ENCODE data around the gene GCM1.

Gene GCM1

DNA sequence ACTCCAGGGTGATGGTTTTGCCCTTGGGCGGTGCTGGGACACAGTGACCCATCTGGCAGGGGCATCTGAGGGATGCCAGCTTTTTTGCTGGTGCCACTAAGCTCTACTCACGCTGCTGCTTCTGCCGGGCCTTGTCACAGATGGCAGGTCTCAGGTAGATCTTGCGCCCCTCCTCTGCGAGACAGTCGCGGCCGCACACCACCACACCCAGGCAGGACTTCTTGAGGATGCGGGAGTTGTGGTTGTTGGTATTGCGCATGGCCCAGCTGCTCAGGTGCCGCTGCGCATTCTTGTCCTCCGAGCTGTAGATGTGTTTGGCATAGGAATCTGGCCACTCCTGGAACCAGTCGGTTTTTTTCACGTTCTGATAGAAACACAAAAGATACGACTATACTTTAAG is 14.7 kb downstream of the GCM1 start:
- TF ChIP-seq, protein P1, sequence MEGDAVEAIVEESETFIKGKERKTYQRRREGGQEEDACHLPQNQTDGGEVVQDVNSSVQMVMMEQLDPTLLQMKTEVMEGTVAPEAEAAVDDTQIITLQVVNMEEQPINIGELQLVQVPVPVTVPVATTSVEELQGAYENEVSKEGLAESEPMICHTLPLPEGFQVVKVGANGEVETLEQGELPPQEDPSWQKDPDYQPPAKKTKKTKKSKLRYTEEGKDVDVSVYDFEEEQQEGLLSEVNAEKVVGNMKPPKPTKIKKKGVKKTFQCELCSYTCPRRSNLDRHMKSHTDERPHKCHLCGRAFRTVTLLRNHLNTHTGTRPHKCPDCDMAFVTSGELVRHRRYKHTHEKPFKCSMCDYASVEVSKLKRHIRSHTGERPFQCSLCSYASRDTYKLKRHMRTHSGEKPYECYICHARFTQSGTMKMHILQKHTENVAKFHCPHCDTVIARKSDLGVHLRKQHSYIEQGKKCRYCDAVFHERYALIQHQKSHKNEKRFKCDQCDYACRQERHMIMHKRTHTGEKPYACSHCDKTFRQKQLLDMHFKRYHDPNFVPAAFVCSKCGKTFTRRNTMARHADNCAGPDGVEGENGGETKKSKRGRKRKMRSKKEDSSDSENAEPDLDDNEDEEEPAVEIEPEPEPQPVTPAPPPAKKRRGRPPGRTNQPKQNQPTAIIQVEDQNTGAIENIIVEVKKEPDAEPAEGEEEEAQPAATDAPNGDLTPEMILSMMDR (conservative IDR thresholded peaks at IDR 0.05; ENCODE audit: low read length), result no peak
- TF ChIP-seq EZH2phosphoT487 (IDR thresholded peaks at IDR 0.05; ENCODE audit: borderline replicate concordance), result no peak
- no peak overlapping the region for H2AFZ ChIP-seq (ENCODE audit: low read length)
- no peaks in the 10 kb centered on the region for H3K36me3 ChIP-seq (ENCODE audit: insufficient read depth, low read length)
- no peaks in the 10 kb centered on the region for H4K20me1 ChIP-seq (ENCODE audit: insufficient read depth, low read length, poor library complexity, severe bottlenecking)
- no peaks in the 10 kb centered on the region for H3K9me2 ChIP-seq (replicated peaks; ENCODE audit: low read depth, low read length)
- H3K9ac ChIP-seq (ENCODE audit: low read depth, low read length, poor library complexity, severe bottlenecking), result no peak overlapping the region
- H3K27me3 ChIP-seq (ENCODE audit: insufficient read depth, low read length, poor library complexity, severe bottlenecking), result no peaks in the 10 kb centered on the region
- no peak overlapping the region for H3K4me2 ChIP-seq (ENCODE audit: low read depth, low read length, poor library complexity, severe bottlenecking)
- no peaks in the 10 kb centered on the region for H3K9me3 ChIP-seq (ENCODE audit: insufficient read depth, low read depth, low read length)
- H3K4me3 ChIP-seq (ENCODE audit: low read length, poor library complexity, severe bottlenecking), result no peak overlapping the region
- no peaks in the 10 kb centered on the region for H3F3A ChIP-seq (ENCODE audit: low read depth)
- H3K4me1 ChIP-seq (ENCODE audit: insufficient read depth, low read length, poor library complexity, severe bottlenecking), result peaks cover 13% of the 10 kb centered on the region
- H3K79me2 ChIP-seq (ENCODE audit: insufficient read depth, low read length), result no peaks in the 10 kb centered on the region

DNA sequence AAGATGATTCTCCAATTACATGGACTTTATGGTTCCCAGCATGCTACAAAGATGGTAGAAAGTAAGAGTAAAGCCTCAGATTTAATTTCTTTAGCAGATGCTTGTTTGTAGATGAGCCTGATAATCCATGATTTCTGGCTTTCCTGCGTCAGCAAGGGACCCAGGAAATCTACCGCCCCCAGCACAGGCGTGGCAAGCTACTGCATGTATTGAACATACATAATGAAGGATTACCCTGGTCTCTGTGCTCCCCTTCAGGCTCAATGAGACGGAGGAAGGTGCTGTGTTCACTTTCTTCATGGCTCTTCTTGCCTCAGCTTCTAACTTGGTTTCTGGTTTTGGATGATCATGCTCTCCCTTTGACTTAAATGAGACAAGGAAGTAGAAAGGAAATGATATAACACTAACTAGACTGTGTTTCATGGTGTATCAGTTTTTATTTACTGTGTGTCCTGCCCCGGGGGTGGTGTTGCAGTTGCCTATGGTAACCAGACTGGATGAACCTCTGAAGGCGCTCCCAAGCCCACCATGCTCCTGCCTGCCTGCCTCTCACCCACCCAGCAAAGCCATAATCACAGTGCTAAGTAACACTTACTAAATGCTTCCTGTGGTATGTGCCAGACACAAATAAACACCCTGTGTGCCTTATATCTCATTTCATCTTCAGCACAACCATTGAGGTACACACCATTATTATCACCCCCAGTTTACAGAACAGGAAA is 17.9 kb downstream of the GCM1 start:
- Histone ChIP-seq H3K9me2 (replicated peaks; ENCODE audit: low read depth, low read length) (no peaks in the 10 kb centered on the region), H3K27me3 (ENCODE audit: insufficient read depth, low read length, poor library complexity, severe bottlenecking) (no peaks in the 10 kb centered on the region), H3K4me1 (ENCODE audit: insufficient read depth, low read length, poor library complexity, severe bottlenecking) (peaks cover 13% of the 10 kb centered on the region), H3K9me3 (ENCODE audit: insufficient read depth, low read depth, low read length) (no peaks in the 10 kb centered on the region), H3K9ac (ENCODE audit: low read depth, low read length, poor library complexity, severe bottlenecking) (no peak overlapping the region), H3K79me2 (ENCODE audit: insufficient read depth, low read length) (no peaks in the 10 kb centered on the region), H3K4me2 (ENCODE audit: low read depth, low read length, poor library complexity, severe bottlenecking) (no peak overlapping the region), H3F3A (ENCODE audit: low read depth) (no peaks in the 10 kb centered on the region), H4K20me1 (ENCODE audit: insufficient read depth, low read length, poor library complexity, severe bottlenecking) (no peaks in the 10 kb centered on the region), H3K36me3 (ENCODE audit: insufficient read depth, low read length) (no peaks in the 10 kb centered on the region), H2AFZ (ENCODE audit: low read length) (peak overlapping the region; percentile 20; the same call in 1 of the 2 replicates), H3K4me3 (ENCODE audit: low read length, poor library complexity, severe bottlenecking) (no peak overlapping the region)
- TF ChIP-seq, protein P1 (conservative IDR thresholded peaks at IDR 0.05; ENCODE audit: low read length), result no peak
- no peak for TF ChIP-seq EZH2phosphoT487 (IDR thresholded peaks at IDR 0.05; ENCODE audit: borderline replicate concordance)

DNA sequence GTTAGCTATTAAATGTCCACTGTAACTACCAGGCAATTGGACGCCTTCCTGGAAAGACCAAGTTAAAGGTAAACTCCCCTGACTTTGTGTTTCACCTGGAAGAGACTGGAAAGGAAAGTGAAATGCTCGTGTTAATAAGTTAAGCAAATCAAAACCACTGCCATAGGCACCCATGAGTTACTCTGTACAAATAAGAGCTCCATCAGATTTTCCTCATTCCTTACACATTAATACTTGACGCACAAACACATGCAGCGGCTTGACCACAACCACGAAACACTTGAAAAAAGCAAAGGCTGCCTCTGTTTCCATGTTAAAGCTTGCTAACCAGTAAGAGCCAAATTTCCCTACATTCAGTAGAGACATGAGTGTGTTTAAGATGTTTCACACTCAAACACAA is 19.8 kb downstream of the GCM1 start:
- Histone ChIP-seq H3K27me3 (ENCODE audit: insufficient read depth, low read length, poor library complexity, severe bottlenecking) (no peaks in the 10 kb centered on the region), H4K20me1 (ENCODE audit: insufficient read depth, low read length, poor library complexity, severe bottlenecking) (no peaks in the 10 kb centered on the region), H2AFZ (ENCODE audit: low read length) (no peak overlapping the region), H3K4me1 (ENCODE audit: insufficient read depth, low read length, poor library complexity, severe bottlenecking) (peaks cover 9% of the 10 kb centered on the region), H3K9ac (ENCODE audit: low read depth, low read length, poor library complexity, severe bottlenecking) (no peak overlapping the region), H3K36me3 (ENCODE audit: insufficient read depth, low read length) (no peaks in the 10 kb centered on the region), H3K9me3 (ENCODE audit: insufficient read depth, low read depth, low read length) (no peaks in the 10 kb centered on the region), H3F3A (ENCODE audit: low read depth) (no peaks in the 10 kb centered on the region), H3K9me2 (replicated peaks; ENCODE audit: low read depth, low read length) (no peaks in the 10 kb centered on the region), H3K4me3 (ENCODE audit: low read length, poor library complexity, severe bottlenecking) (no peak overlapping the region), H3K4me2 (ENCODE audit: low read depth, low read length, poor library complexity, severe bottlenecking) (no peak overlapping the region), H3K79me2 (ENCODE audit: insufficient read depth, low read length) (no peaks in the 10 kb centered on the region)
- TF ChIP-seq EZH2phosphoT487 (IDR thresholded peaks at IDR 0.05; ENCODE audit: borderline replicate concordance), result no peak
- TF ChIP-seq, protein P1 (conservative IDR thresholded peaks at IDR 0.05; ENCODE audit: low read length), result no peak

Measured in Loucy (cell line).